Right ventricle myocardium superior (tissue), 1 donor: ENCODE data around the gene NAALADL1. TPM values are rescaled to one million over a fixed set of nuclear protein-coding genes. Genes with fewer than 3 reads are reported as not detected.
"Not testable (repeated sequence)": the region's sequence is repeated elsewhere in the genome, so short reads cannot be mapped to it uniquely, and the experiment has no call there.

Experiments
- ATAC-seq: fragments of 200-7000 bp; cut with Tn5 transposase; one replicate; pipeline ENCODE4 v1.9.1; 2020; ENCODE audit warnings: mild to moderate bottlenecking; ENCODE audit not compliant: poor library complexity
- DNase-seq: peaks from one replicate; pipeline ENCODE4 v3.0.0-alpha.2; 2020
- intact Hi-C: fragments of 100-400 bp; cut with DNase I; formaldehyde crosslinking; loops from one replicate; pipeline ENCODE4 v1.11.2; 2022
- total RNA-seq: library from RNA; stranded (reverse); fragmentation: NEBNext Ultra II Directional; extraction: Animal tissue kit (Norgen Biotek cat#: 25700); gene quantifications from one replicate; pipeline ENCODE4 v1.2.1, GENCODE V29; 2021
- donor health status: DM: no; HTN: yes; CAD: no; lungs with severe emphysema.

The NAALADL1 gene
- total RNA-seq, 1 donor from 2014 or later = 3.1 TPM

DNA sequence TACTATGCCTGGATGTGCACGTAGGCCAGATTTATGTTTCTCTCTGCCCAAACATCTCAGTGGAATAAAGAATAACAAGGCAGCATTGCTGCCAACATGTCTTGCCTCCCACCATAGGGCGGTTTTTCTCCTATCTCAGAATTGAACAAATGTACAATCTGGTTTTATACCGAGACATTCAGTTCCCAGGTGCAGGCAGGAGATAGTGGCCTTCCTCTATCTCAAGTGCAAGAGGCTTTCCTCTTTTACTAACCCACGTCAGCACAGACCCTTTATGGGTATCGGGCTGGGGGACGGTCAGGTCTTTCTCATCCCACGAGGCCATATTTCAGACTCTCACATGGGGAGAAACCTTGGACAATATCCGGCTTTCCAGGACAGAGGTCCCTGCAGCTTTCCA, 34.9 kb downstream of the NAALADL1 start:
- ATAC-seq, DNase-seq, intact Hi-C loops: not testable (repeated sequence)

DNA sequence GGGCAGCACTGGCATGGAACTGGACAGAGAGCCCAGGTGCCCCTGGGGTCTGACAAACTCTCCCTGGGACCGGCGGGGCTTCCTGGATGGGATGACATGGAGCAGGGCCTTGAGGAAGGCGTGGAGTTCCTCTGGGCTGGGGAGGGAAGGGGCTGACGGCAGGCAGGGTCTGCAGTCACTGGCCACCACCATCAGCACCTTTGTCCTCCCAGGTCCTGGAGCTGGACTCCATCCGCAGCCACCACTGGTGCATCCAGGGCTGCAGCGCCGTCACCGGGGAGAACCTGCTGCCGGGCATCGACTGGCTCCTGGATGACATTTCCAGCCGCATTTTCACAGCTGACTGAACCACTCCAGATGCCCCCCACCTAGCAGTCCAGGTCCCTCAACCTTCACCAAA, 36.8 kb downstream of the NAALADL1 start:
- intact Hi-C loops = no loop called here
- ATAC-seq (no peak), DNase-seq (no peak)

GRCh38 chr11:65021003-65021402, 37.4 kb downstream of the NAALADL1 start:
- no peak for ATAC-seq
- DNase-seq = no peak
- intact Hi-C loops = no loop called here

- ATAC-seq (no peak), DNase-seq (no peak)
- intact Hi-C loops = loop anchor here (10.0 kb wide), 1 partner anchor 175 kb away; the partner anchor contains the start of gene CDC42BPG
Observed at GRCh38 chr11:65019824-65020223, 38.5 kb downstream of the NAALADL1 start.

DNA sequence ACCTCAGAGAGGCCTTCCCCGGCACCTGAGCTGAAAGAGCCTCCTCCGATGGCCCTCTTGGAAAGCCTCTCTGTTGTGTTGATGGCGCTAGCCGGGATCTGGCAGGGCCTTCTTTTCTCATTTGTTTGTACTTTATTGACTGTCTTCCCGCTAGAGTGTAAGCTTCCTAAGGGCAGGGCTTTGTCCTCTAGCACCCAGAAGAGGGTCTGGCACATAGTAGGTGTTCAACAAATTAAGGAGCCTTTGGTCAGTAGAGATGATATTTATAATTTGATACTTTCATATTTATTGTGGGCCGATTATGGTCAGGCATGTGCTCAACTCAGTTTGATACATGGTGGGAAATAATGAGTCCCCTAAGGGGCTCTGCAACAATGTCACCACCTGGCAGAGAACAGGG, 40.4 kb downstream of the NAALADL1 start:
- intact Hi-C loops = loop anchor here (10.0 kb wide), 1 partner anchor 173 kb away; the partner anchor contains the start of gene CDC42BPG
- DNase-seq (no peak), ATAC-seq (no peak)

DNA sequence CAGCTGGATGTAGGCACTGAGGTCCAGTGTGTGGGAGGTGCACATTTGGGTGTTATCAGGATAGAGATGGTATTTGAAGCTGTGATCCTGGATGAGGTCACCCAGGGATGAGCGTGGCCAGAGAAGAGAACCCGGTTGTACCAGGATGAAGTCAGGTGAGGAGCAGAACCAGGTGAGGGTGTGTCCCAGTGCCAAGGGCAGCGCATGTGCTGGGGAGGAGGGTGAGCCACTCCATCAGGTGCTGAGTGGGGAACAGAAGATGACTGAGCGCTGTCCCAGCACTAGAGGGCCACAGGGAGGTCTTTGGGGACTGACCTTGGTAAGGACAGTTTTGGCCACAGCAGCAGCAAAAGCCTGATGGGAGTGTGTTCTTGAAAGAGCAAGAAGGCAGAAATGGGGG, 41.6 kb downstream of the NAALADL1 start:
- ATAC-seq = no peak
- intact Hi-C loops = loop anchor here (10.0 kb wide), 1 partner anchor 172 kb away; the partner anchor contains the start of gene CDC42BPG
- no peak for DNase-seq

DNA sequence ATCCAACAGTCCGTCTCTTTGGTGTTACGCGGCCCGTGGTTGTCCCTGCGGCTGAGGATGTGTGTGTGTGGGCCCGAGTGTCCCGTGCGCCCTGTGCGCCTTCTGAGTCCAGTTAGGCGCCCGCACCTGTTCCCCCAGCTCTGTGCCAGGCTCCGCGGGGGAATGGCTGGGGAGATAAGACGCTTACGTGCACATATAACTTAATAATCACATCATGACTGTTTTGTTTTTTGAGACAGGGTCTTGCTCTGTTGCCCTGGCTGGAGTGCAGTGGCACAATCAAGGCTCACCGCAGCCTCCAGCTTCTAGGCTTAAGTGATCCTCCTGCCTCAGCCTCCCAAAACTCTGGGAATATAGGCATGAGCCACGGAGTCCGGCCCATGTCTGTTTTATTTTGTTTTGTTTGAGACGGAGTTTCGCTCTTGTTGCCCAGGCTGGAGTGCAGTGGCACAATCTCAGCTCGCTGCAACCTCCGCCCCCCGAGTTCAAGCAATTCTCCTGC, 43.6 kb downstream of the NAALADL1 start:
- intact Hi-C loops = loop anchor here (10.0 kb wide), 1 partner anchor 170 kb away; the partner anchor contains the start of gene CDC42BPG
- no peak for DNase-seq
- peak; percentile 14 for ATAC-seq

GRCh38 chr11:65013888-65014725, 44.2 kb downstream of the NAALADL1 start, which contains the start of gene ARL2:
Gene ARL2, plus strand, starts transcription at chr11:65014160. Its CDS starts 48 bp downstream, at chr11:65014208.
- intact Hi-C loops = loop anchor here (10.0 kb wide), 1 partner anchor 169 kb away; the partner anchor contains the start of gene CDC42BPG
- ATAC-seq = peak; percentile 97
- DNase-seq = peak; percentile 96

- intact Hi-C loops = loop anchor here (10.0 kb wide), 1 partner anchor 169 kb away; the partner anchor contains the start of gene CDC42BPG
- DNase-seq (peak; percentile 95), ATAC-seq (peak; percentile 94)
Observed at GRCh38 chr11:65013130-65013887, 45.0 kb downstream of the NAALADL1 start.

DNA sequence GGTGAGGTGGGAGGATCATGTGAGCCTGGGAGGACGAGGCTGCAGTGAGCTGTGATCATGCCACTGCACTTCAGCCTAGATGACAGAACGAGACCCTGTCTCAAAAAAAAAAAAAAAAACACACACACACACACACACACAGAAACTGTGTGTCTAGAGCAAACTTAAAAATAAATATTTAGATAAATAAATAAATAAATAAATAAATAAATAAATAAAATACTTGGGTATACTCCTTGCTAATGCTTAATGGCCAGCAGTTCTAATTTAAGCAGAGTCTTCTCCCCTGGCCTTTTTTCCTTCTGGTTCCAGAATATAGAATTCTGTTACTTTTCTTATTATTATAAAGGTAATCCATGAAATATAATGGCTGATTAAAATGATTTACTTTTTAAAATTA, 49.5 kb downstream of the NAALADL1 start:
- intact Hi-C loops = no loop called here
- DNase-seq = no peak
- no peak for ATAC-seq

GRCh38 chr11:65008016-65008415, 50.3 kb downstream of the NAALADL1 start:
- DNase-seq (no peak), ATAC-seq (no peak)
- intact Hi-C loops = no loop called here

- DNase-seq, intact Hi-C loops, ATAC-seq: not testable (repeated sequence)
Observed at GRCh38 chr11:65003968-65004367, 54.4 kb downstream of the NAALADL1 start.

GRCh38 chr11:65003282-65003681, 55.1 kb downstream of the NAALADL1 start:
- intact Hi-C loops = no loop called here
- no peak for DNase-seq
- ATAC-seq = no peak

GRCh38 chr11:65002706-65003105, 55.6 kb downstream of the NAALADL1 start:
- ATAC-seq (no peak), DNase-seq (no peak)
- intact Hi-C loops = no loop called here

- ATAC-seq = no peak
- intact Hi-C loops = no loop called here
- no peak for DNase-seq
Observed at GRCh38 chr11:64999478-64999877, 58.9 kb downstream of the NAALADL1 start.

GRCh38 chr11:64998690-64999431, 59.5 kb downstream of the NAALADL1 start:
- intact Hi-C loops = no loop called here
- ATAC-seq (peak; percentile 38), DNase-seq (no peak)

DNA sequence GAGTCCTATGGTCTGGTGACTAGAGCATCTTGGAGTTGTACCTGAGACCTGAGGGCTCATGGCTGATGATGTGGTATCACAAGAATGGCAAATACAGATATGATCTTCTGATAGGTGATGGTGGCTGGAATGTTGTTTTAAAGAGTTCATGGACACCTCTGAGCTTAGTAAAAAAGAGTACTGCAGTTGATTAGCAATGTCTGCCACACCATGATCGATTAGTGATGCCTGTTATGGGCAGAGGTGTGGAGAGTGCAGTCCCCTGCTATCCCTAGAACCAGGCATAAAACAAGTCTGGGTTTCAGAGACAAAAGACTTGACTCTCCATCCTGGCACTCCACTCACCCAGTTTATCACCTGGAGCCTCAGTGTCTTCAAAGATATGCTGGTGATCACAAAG, 60.2 kb downstream of the NAALADL1 start:
- ATAC-seq = no peak
- no peak for DNase-seq
- intact Hi-C loops = no loop called here

- ATAC-seq (peak; percentile 86), DNase-seq (peak; percentile 79)
- intact Hi-C loops = no loop called here
Observed at GRCh38 chr11:64996710-64997380, 61.5 kb downstream of the NAALADL1 start, which contains the start of gene BATF2. Gene BATF2, minus strand, starts transcription at chr11:64996971. Its CDS starts 57 bp downstream, at chr11:64996914.
